Left renal cortex interstitium (tissue), 4 donors: ENCODE measurements around the gene PRKCH. TPM values are rescaled to one million over a fixed set of nuclear protein-coding genes. Genes with fewer than 3 reads are reported as not detected.

Experiments
- DNase-seq, 4 donors: peaks; one replicate each; pipeline ENCODE4 v3.0.0-alpha.2; 2013; ENCODE audit warnings: low read depth in 4 of 4, low spot score in 2 of 4, missing footprints in 1 of 4
- polyA plus RNA-seq, 4 donors: library from polyadenylated mRNA; unstranded; fragments of 120-200 nt; gene quantifications; one replicate each; pipeline ENCODE4 v1.2.1, GENCODE V29; 2013; ENCODE audit not compliant: insufficient read length in 4 of 4

The PRKCH gene
- polyA plus RNA-seq, 4 donors: 14.3 to 20.1 (median 16.6) TPM

- DNase-seq: no peak
Measured at GRCh38 chr14:61505815-61506809, 184.7 kb downstream of the PRKCH start.

GRCh38 chr14:61508526-61508925 lies 187.1 kb downstream of the PRKCH start:
- no peak for DNase-seq

- DNase-seq: no peak
Measured at GRCh38 chr14:61510736-61511557, 189.6 kb downstream of the PRKCH start.

DNA sequence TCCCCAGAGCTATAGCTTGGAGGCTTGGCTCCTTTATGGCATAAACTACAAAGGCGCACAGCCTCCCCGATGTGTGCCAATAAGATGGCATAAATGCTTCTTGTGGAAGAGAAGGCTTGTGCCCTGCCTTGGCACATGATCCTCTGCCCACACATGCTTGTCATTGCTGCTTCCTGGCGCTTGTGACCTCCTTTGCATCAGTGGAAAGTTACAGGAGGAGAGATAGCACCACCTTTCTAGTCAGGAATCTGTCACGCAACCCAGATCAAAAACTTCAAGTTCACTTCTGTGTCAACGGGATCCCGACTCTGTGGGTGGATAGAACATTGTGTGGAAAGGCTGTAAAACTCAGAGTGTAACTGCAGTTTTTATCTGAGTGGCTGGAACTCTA lies 190.2 kb downstream of the PRKCH start:
- DNase-seq: no peak

GRCh38 chr14:61512026-61512834 lies 190.9 kb downstream of the PRKCH start:
- DNase-seq: no peak

DNA sequence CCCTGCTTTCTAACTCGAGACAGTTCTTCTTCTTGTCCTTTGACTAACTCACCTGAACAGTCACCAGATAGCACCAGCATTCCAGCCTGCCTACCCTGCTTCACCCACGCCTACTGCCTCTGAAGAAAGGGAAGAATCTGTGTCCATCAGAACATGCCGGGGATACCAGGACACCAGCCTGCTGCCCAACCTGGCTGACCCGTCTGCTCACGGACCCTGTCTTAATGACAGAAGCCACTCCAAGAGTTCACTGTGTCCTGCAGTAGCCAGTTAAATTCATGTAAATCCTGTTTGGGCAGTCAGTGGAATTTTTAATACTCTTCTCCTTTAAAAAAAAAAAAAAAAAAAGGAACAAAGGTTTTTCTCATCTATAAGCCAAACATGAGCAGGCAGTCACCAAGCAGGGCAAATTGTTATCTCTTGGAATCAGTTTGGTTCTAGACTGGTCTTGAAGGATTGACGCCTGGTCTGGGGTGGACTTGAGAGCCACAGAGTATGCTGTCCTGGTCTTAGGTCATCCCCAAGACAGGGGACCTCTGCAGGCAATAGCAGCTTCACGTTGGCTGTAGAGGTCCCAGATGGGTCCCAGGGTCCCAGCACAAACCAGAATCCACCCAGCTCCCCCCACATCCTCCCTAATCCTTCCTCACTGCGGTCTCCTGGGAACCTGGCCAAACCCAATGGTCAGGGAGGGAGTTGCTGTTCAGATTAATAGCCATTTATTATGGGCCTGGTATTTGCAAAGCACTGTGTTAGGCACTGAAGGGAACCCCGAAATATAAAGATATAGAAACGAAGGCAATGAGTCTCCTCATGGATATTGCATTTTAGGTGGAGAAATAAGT lies 192.8 kb downstream of the PRKCH start:
- no peak for DNase-seq

DNA sequence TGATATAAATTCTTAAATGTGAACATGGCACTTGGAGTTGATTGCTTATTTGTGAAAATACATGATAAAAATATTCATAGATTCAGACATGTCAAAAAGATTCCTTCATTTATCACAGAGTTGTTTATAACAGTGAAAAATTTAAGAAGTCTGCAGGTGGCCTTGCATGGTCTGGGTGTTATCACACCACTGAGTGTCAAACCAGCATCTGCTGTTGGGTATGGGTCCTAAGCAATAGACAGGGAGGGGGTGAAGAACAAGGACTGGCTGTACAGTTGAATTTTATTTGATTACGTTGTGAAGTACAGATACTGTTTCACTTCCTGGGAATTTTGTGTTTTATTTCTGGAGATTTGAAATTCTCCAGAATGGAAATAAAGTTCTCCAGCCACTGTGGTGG lies 193.5 kb downstream of the PRKCH start:
- DNase-seq: no peak

- DNase-seq: no peak
Measured at GRCh38 chr14:61515436-61516117, 194.2 kb downstream of the PRKCH start.

DNA sequence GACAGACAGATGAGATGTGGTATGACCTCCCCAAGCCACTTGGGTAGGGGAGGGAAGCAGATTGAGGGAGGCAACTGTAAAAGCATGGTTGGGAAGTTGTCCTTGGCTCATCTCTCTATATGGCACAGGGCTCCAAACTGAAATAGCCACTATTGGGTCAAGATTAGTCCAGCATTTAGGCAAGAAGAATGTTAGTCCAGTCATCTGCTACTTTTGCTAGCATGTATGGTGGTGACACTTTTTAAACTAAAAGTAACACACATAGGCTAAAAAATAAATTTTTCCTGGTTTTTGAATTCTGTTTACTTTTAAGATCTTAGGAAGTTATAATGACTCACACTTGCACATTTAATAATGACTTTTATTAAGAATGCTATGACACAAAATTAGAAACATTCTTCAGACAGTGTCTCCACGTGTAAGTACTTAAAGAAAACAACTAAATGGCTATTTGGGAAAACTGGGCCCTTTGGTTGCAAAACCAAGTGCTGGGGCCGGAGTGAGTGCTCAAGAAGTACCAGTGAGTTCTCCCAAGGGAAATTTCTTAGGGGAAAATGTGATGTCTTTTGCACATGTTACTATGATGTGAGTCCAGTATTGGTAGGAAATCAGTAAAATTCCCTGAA lies 194.9 kb downstream of the PRKCH start:
- DNase-seq: no peak

DNA sequence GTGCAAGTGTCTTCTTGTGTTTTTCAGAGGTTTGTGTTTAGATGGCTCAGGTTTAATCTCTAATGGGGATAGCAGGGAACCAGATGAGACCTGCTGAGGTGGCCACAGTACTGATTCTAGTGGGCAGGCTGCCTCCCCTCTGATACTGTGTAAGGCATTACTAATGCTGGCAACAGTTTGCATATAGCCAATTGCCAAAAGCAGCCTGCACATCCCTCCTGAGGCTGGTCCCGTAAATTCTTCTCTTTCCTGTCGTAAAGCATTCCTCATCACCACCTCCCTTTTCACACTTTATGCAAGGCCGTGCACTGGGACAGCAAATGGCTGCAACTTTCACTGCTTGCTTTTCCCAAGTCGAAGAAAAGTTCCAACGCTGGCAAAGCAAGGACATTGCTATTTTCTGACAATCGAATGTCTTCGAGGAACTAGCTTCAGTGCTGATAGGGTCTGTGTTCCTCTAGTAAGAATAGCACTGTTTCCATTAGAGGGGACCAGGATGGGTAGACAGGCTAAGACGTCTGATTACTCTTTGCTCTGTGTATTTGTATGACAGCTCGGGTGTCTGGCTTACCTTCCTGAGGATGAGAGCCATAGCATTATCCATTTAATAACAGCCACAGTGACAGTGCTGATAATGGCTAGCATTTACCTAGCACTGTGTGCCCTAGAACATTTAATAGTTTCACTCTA lies 195.7 kb downstream of the PRKCH start:
- DNase-seq: no peak

DNA sequence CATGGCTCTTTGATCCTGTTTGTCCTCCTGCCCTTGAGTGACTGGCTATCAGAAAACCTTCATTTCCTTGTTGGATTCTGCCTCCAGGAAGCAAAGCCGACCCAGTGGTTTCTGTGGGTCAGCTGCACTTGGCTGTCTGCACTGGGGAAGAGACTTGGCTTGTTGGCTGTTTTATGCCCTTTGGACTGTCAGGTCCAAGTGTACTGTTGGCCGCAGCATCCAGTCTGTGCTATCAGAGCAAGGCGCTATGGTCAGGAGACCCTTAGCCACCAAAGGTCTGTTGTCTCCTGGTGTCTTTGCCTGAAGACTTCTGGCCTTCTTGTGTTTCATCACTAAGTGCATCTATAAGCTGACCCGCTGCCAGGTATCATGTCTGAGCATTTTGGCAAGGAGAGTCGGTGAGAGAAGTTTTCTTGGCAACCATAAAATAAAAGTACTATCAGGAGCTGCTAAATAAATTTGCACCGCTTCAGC lies 196.6 kb downstream of the PRKCH start:
- DNase-seq: no peak

- DNase-seq: no peak
Measured at GRCh38 chr14:61518403-61518802, 197.0 kb downstream of the PRKCH start.

DNA sequence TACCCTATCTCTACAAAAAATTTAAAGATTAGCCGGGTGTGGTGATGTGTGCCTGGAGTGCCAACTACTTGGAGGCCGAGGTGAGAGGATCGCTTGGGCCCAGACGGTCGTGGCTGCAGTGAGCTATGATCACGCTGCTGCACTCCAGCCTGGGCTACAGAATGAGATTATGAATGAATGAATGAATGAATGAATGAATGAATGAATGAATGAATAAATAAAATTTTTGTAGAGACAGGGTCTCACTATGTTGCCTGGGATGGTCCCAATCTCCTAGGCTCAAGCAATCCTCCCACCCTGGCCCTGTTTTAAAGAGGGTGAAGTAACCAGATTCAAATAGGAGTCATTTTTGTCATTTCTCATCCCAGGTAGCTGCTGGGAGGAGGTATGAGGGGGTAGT lies 197.7 kb downstream of the PRKCH start:
- DNase-seq: no peak

- DNase-seq: no peak
Measured at GRCh38 chr14:61519735-61520134, 198.4 kb downstream of the PRKCH start.

GRCh38 chr14:61520576-61520975 lies 199.2 kb downstream of the PRKCH start:
- DNase-seq: no peak

GRCh38 chr14:61521773-61522172 lies 200.4 kb downstream of the PRKCH start:
- DNase-seq: no peak

DNA sequence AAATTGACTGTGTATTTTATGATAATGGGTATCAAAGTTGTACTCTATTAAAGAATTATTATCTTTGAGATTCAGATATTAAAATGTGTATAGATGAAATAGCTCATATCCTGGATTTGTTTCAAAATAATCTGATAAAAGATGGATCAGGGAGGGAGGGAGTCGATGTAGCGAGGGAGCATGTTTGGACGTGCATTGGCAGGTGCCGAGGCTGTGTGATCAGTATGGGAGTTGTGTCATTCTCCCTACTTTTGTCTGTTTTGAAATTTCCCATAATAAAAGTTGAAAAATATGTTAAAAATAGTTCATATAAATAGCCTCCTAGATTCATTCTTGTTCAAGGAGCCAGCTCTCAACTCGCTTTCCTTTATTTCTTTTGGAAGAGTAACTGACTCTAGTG lies 202.4 kb downstream of the PRKCH start:
- DNase-seq: no peak

DNA sequence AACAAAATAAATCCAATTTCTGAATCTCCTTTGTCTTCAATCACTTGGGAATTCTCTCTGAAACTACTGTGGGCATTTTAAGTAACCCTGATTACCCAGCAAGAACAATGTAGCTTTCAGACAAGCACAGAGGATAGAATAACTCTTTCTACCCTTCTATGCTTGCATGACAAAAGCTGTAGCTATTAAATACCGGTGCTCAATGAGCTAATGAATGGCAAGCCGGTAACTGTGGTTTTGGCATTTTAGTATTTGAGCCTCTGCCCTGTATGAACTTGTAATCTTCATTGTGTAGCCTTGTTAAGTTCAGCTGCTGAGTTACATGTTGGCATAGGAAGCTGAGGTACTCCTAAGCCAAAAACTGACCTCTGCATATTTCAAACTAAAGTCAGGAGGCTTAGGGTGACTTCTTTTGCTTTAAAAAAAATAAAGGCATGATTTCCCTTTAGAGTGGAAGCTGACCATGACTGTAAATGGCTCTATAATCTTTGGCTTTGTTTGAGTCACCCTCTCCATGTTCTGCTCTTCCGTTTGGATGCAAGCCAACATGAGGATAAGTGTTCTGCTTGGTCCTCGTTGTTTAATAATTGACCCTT lies 202.9 kb downstream of the PRKCH start:
- no peak for DNase-seq
